ENCODE data around the gene MARCHF9. TPM values are rescaled to one million over a fixed set of nuclear protein-coding genes. Genes with fewer than 3 reads are reported as not detected.

MARCHF9 gene
- total RNA-seq, 4 donors from 2014 or later, result 4.2 to 19.8 (median 10.4) TPM

GRCh38 chr12:57766464-57767304, 11.8 kb downstream of the MARCHF9 start, which contains the start of gene CYP27B1:
Gene CYP27B1 (minus strand): TSS chr12:57767078. CDS start chr12:57767041, 37 bp downstream.
- Histone ChIP-seq H3K27me3 (peaks cover 2 to 49% of the 10 kb centered on the region in 2 donors), H3K27ac (no peak within 1 kb of the TSS), H3K36me3 (peaks cover 0 to 30% (median 0%) of the 10 kb centered on the region in 3 donors), H3K9me3 (no peaks in the 10 kb centered on the region), H3K4me1 (peaks cover 0 to 43% (median 35%) of the 10 kb centered on the region in 4 donors), H3K4me3 (peak within 1 kb of the TSS in 3 of 4 donors; percentile 12 to 46 (median 41))
- no peak for DNase-seq (ENCODE audit: low spot score in 2 of 2)
- no peak for TF ChIP-seq CTCF (IDR thresholded peaks at IDR 0.05)
- TF ChIP-seq POLR2A (IDR thresholded peaks at IDR 0.05), result no peak
- TF ChIP-seq EP300 (IDR thresholded peaks at IDR 0.05), result no peak
- 3 to 7% methylated on average over 25 to 38 of the region's 38 CpGs for WGBS, 2 donors

GRCh38 chr12:57767305-57767698, 12.4 kb downstream of the MARCHF9 start:
- no peak overlapping the region for H3K4me3 ChIP-seq
- no peak for TF ChIP-seq EP300 (IDR thresholded peaks at IDR 0.05)
- TF ChIP-seq POLR2A (IDR thresholded peaks at IDR 0.05), result no peak
- no peak for TF ChIP-seq CTCF (IDR thresholded peaks at IDR 0.05)
- peaks cover 0 to 43% (median 35%) of the 10 kb centered on the region in 4 donors for H3K4me1 ChIP-seq
- H3K27me3 ChIP-seq, result peaks cover 2 to 49% of the 10 kb centered on the region in 2 donors
- no peak overlapping the region for H3K27ac ChIP-seq
- H3K36me3 ChIP-seq, result peaks cover 0 to 30% (median 0%) of the 10 kb centered on the region in 3 donors
- no peak for DNase-seq (ENCODE audit: low spot score in 2 of 2)
- H3K9me3 ChIP-seq, result no peaks in the 10 kb centered on the region

- Histone ChIP-seq H3K27ac (no peak overlapping the region), H3K9me3 (no peaks in the 10 kb centered on the region), H3K4me1 (peaks cover 0 to 44% (median 35%) of the 10 kb centered on the region in 4 donors), H3K27me3 (peaks cover 2 to 45% of the 10 kb centered on the region in 2 donors), H3K4me3 (no peak overlapping the region), H3K36me3 (peaks cover 0 to 30% (median 0%) of the 10 kb centered on the region in 3 donors)
- WGBS, 2 donors, result 91 to 94% methylated on average over 3 of the region's 3 CpGs
- TF ChIP-seq EP300 (IDR thresholded peaks at IDR 0.05) (no peak), CTCF (IDR thresholded peaks at IDR 0.05) (no peak), POLR2A (IDR thresholded peaks at IDR 0.05) (no peak)
- no peak for DNase-seq (ENCODE audit: low spot score in 2 of 2)
Observed at GRCh38 chr12:57767876-57768275, 13.0 kb downstream of the MARCHF9 start.

GRCh38 chr12:57769594-57769993, 14.7 kb downstream of the MARCHF9 start:
- no peak for TF ChIP-seq CTCF (IDR thresholded peaks at IDR 0.05)
- no peak for TF ChIP-seq EP300 (IDR thresholded peaks at IDR 0.05)
- no peak for TF ChIP-seq POLR2A (IDR thresholded peaks at IDR 0.05)
- H3K27ac ChIP-seq, result no peak overlapping the region
- H3K27me3 ChIP-seq, result peaks cover 2 to 28% of the 10 kb centered on the region in 2 donors
- H3K9me3 ChIP-seq, result no peaks in the 10 kb centered on the region
- no peak for DNase-seq (ENCODE audit: low spot score in 2 of 2)
- peaks cover 0 to 34% (median 0%) of the 10 kb centered on the region in 3 donors for H3K36me3 ChIP-seq
- no peak overlapping the region for H3K4me3 ChIP-seq
- peaks cover 0 to 53% (median 35%) of the 10 kb centered on the region in 4 donors for H3K4me1 ChIP-seq
- 90 to 98% methylated on average over 10 to 11 of the region's 11 CpGs for WGBS, 2 donors

- WGBS, 2 donors, result 76 to 84% methylated on average over 4 of the region's 4 CpGs
- TF ChIP-seq POLR2A (IDR thresholded peaks at IDR 0.05) (no peak), CTCF (IDR thresholded peaks at IDR 0.05) (no peak), EP300 (IDR thresholded peaks at IDR 0.05) (no peak)
- Histone ChIP-seq H3K36me3 (peaks cover 0 to 41% (median 0%) of the 10 kb centered on the region in 3 donors), H3K9me3 (no peaks in the 10 kb centered on the region), H3K4me1 (peaks cover 0 to 42% (median 24%) of the 10 kb centered on the region in 4 donors), H3K4me3 (no peak overlapping the region), H3K27ac (no peak overlapping the region), H3K27me3 (peaks cover 0 to 17% of the 10 kb centered on the region in 2 donors)
- DNase-seq (ENCODE audit: low spot score in 2 of 2), result no peak
Observed at GRCh38 chr12:57770734-57771133, 15.8 kb downstream of the MARCHF9 start.

Measured in tibial nerve (tissue), 4 donors.